Hematopoietic multipotent progenitor cell (in vitro differentiated cells): Measurements from ENCODE around the gene TENT4A. TPM values are rescaled to one million over a fixed set of nuclear protein-coding genes. Genes with fewer than 3 reads are reported as not detected.
A peak's percentile ranks its signal among the peaks of the same experiment; 100 is the strongest.

Experiments used
- DNase-seq, 3 donors: peaks; one replicate each; pipeline ENCODE4 v3.0.0-alpha.2; 2011 to 2015; ENCODE audit warnings: low read depth in 2 of 3, low spot score in 2 of 3
- total RNA-seq: library from RNA; depleted of rRNA; stranded (reverse); fragments of >200 nt; gene quantifications from one replicate; pipeline ENCODE4 v1.2.3, GENCODE V29; 2012

TENT4A gene
- total RNA-seq, 1 donor = 14.5 TPM

DNA sequence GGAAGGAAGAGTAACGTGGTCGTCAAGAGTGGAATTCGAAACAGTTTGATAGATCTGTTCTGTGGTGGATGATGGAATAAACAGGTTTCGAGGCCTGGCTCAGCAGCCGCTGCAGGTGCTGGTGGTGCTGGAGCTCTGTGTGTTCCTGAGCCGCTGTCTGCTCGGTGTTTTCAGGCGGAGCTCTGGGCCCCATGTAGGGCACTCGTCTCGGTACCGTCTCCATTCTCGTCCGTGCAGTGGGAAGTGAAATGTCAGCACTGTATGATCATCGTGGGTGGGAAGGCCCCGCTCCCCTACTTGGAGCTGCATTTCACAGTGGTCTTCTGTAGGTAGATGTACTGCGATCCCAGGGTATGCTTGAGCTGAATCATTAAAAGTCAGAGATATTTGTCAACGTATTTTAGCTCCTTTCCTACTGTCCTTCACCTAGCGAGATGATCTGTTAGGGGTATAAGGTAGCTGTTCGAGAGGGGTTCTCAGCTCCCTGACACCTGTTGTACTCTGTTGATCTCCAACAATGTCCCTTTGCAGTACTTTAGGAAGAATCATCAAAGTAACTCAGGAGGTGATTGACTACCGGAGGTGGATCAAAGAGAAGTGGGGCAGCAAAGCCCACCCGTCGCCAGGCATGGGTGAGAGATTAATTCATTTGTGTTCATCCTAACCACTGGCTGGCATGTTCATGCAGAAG lies 35.9 kb downstream of the TENT4A start:
- DNase-seq = no peak

DNA sequence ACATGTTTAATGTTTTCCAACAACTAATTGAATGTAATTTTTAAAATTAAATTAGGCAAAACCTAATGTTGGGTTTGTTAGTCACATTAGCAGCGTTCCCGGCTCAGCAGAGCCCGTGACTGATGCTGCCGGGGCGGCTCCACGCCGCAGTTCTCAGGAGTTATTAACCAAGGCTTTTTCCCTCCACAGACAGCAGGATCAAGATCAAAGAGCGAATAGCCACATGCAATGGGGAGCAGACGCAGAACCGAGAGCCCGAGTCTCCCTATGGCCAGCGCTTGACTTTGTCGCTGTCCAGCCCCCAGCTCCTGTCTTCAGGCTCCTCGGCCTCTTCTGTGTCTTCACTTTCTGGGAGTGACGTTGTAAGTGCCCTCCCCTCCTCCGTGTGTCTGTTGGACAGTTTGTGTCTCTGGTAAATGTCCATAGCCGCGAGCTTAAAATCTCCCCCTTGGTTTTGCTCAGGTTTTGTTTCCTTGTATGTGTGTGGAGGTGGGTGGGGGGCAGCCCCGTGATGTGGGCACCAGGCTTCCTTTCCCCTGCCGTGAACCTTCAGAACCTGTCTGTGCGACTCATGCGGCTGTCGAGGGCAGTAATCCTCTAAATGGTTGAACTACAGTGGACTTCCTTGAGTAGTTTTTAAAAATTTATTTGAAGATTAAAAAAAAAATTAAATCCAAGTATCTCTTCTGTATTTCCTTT lies 37.1 kb downstream of the TENT4A start:
- no peak for DNase-seq

DNA sequence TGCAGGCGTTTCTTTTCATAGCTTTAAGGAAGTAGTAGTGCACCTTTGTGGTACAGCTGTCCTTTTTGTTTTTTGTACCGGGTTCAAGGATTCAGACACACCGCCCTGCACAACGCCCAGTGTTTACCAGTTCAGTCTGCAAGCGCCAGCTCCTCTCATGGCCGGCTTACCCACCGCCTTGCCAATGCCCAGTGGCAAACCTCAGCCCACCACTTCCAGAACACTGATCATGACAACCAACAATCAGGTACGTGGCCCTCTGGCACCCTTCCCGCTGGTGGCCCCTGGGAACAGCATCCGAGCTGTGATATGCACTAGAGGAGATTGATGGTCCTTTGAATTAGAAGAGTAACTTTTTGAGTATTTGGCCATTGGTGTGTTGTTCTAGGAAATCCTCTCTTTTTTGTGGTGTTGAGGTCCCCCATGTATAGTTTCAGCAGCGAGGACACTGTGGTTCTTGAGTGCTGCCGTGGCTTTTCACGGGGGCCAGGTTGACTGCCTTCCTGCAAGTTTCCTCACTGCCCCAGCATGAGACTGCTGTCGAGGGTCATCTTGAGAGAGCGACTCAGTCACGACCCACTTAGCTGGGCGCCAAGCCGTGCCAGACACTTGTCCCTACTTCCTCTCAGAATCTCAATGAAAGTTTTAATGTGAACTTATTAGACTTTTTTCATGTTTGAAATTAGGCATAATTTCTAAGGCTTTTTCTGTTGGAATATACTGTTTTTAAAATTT lies 37.9 kb downstream of the TENT4A start:
- DNase-seq = no peak

DNA sequence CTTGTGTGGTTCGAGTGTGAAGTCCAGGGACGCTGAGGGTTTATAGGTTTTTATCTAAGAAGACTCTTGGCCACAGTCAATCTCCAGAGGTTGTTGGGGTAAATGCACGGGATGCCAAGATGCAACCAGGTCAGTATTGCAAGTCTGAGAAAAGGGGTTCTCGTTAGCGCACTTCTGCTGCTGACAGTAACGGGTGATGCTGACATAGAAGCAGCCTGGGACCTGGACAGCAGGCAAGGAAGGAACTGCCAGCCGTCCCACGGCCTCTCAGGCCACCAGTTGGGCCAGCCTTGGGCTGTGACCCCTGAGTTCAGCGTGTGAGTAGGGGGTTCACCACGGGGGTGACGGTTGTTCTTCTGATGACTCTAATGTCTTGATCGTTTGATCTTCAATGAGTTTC lies 39.0 kb downstream of the TENT4A start:
- no peak for DNase-seq

DNA sequence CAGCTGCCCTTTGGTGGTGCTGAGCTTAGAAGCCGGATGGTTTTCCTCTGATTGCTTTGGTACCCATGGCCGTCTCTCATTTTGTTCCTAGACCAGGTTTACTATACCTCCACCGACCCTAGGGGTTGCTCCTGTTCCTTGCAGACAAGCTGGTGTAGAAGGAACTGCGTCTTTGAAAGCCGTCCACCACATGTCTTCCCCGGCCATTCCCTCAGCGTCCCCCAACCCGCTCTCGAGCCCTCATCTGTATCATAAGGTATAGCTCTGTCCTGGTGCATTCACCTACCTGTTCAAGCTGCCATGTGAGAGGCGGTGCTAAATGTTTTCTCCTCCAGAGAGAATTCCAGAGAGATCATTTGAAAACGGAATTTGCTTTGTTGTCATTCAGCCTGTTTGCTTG lies 39.5 kb downstream of the TENT4A start:
- no peak for DNase-seq

DNA sequence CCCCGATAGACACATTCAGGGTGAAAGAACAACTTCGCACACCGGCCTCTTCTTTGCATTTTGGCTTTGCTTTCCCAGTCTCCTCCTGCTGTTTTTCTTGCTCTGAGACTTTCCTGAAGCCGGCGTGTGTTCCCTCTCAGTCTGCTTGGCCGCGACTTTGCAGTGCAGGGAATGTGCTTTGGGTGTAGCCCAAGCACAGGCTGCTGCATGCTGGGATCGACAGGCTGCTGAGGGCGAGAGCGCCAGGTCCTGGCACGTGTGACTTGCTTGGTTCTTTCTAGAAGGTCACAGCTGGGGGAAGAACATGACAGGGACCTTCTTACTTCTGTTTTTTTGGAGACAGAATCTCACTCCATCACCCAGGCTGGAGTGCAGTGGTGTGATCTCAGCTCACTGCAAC lies 40.6 kb downstream of the TENT4A start:
- DNase-seq = no peak

DNA sequence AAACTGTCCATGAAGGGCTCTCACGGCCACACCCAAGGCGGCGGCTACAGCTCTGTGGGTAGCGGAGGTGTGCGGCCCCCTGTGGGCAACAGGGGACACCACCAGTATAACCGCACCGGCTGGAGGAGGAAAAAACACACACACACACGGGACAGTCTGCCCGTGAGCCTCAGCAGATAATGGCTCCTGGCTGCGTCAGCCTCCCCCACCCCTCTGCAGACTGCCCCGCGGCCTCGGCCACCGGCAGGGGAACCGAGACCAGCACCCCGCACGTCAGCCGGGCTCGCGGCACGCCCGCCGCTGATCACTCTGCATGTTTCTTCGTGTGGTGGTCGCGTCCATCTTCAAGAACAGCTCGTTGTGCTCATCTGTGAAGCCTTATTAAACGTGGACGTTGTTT lies 41.5 kb downstream of the TENT4A start:
- DNase-seq = no peak

DNA sequence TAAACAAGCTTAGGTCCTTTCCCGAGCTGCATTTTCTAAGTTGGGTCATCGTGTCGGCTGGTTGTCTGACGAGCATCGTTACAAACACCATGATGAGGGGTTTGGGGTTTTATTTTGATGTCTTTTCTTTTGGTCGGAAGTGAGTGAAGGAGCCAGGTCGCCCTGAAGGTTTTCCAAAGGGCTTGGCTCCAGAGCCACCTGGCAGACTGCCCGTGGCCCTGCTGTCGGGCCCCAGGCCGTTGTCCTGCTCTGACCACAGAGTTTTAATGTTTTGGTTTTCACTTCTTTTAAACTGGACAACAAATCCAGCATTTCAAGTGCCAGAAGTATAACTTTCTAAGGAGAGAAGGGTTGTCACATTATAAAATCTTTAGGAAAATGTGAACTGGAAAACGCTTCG lies 42.3 kb downstream of the TENT4A start:
- DNase-seq = no peak

DNA sequence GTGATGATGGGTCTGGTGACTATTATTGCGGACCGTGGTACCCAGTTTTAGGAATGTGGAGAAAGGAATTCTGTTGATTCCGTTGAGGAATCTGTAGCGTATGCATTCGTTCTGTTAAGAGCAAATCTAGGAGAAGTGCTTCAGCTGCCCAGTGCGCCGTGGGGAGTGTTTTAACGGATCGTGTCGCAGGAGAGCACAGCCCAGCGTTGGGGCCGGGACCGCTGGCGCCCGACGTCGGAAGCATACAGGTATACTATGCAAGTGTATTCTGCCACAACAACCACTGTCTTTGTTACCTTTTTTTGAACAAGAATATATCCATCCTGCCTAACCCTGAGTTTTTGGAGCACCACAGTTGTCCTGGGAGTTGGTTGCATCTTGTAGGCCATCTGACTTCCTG lies 42.7 kb downstream of the TENT4A start:
- no peak for DNase-seq

DNA sequence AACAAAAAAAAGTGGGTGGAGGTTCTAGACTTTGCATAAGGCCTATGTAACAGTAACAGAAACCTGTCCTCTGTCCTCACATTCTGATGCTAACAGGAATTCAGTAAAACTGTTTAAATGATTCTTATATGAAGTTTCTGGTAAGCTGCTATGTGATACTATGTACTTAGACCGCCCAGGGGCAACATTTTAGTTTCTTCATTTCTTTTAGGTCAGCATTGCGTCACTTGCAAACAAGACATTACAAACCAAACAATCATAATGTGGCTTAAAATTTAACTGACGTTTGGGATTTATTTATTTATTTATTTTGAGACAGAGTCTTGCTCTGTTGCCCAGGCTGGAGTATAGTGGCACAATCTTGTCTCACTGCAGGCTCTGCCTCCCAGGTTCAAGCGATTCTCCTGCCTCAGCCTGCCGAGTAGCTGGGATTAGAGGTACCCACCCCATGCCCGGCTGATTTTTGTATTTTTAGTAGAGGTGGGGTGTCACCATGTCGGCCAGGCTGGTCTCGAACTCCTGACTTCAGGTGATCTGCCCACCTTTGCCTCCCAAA lies 44.3 kb downstream of the TENT4A start:
- DNase-seq = no peak

DNA sequence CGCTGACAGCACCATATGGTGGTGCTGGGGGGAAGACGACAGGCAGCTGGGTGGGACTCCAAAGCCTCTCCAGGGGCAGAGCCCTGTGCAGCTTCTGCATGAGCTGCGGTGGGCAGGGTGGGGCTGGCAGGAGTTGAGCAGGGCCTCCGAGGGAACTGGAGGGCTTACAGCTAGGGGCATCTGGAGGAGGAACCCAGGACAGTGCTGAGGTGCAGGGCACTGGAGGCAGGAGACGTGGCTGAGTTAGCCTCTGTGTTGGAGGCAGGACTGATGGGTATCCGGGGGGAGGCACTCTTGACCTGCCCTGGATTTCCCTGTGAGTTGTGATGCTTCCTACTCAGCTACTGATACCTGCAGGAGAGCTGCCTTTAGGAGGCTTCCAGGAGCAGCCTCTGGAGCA lies 45.0 kb downstream of the TENT4A start:
- no peak for DNase-seq

DNA sequence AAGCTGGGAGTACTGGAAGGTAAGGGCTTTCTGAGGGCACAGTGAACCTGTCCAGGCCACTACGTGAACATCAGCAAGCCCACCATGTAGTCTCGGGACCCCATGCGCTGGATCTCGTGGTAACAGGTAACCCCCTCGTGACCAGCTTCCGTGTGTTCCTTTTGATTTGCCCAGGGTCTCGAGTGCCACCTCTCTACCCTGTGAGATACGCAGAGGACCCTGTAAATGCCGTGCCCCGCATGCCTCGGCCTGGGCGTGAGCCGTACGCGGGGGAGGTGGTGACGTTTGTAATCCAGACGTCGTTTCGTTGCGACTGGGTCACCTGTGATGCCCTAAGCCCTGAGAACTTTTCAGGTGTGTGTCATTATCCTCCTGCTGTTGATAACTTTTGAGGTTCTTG lies 45.5 kb downstream of the TENT4A start:
- DNase-seq = no peak

DNA sequence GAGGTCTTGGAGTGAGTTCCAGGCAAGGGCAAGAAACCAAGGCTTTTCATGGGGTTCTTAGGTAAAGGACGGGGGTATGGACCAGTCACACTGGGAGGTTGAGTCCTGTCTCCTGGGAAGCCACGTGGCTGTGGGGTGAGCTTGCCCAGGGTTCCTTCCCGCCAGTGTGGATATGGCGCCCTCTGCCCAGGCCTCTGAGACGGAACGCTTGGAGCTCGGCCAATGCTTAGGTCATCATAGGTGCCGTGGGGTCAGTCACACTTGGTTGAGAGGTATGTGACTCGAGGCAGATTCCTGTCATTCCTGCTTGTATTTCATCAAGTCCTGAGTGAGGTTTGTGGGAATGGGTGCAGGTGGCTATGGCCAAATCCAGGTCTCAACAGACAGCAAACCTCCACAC lies 46.2 kb downstream of the TENT4A start:
- DNase-seq = no peak

DNA sequence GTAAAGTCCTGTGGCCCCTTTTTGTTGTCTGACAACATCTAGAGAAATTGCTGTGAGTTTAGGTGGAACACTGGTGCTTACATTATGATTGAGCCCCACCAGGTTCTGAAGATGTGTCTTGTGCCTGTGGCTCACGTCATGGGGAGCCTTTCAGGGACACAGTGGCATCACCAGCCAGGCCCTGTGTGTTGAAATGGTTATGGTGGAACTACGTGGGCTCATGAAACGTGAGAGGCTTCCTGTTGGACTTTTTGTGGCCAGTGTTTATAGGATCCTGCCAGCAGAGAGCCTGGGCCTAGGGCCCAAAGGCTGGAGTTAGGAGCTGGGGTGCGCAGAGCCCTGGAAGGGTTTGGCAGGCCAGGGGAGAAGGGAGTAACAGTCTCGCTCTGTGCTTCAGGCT lies 46.8 kb downstream of the TENT4A start:
- DNase-seq = no peak

DNA sequence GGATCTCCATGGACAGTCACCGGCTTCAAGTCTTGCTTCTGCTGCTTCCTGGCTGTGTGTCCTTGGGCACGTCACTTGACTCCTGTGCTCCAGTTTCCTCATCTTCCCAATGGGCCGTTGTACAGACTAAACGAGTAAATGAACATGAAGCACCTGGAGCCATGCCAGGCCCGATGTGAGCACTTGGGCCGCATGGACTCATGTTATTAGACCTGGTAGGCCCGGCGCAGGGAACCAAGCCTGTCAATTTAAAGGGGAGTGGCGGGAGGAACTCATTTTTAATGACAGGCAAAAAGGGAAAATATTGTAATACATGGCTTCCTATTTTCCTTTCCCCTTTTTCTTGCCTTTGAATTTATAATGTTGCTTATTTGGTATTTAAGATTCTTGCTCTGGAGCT lies 47.5 kb downstream of the TENT4A start:
- no peak for DNase-seq

DNA sequence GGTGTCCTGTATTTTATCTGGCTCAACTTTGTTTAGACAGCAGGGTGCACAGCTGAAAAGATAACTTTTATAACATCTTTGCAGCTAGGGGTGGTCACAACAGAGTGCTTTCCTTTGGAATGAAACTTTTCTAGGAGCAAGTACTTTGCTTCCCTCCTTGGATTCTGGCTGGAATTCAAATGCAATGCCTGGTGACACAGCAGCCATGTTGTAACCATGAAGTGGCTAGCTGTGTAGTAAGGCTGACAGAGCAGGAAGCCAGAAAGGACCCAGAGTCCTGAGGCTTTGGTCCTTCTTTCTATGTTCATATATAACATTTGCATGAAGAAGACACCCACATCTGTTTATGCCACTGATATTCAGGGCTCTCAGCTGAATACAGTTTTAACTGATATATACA lies 48.1 kb downstream of the TENT4A start:
- DNase-seq = no peak

DNA sequence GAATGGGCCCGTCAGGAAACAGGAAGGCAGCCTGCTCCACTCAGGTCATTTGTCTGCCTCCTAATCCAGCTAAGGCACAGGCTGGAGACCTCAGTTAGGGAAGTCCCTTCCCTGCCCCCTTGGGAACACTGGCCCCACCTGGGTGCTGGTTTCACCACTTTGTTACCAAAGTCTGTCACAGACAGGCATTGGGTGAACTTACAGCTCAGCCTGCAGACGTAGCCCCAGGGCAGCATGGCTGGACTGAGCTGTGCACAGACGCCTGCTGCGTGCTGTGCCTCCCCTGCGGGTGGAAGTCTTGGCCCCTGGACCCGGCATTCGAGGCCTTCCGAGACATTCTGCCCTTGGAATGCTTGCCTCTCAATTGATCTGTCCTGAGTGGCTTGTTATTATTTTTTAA lies 48.9 kb downstream of the TENT4A start:
- no peak for DNase-seq

DNA sequence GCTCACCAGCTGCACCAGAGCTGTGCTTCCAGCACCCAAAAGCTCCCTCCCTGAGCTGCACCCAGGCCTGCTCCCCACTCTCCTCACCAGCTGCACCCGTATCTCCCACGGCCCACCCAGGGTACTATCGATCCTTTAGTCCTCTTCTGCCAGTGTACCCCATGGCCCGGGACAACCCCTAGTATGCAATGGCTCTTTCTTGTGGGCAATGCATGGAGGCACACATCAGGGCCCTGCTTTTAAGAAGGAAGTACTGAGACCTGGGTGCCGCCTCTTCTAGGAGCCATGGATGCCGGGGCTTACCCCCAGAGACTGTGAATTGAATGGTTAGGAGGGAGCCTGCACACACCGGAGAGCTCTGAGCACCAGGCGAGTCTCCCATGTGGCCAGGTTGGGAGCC lies 49.5 kb downstream of the TENT4A start:
- no peak for DNase-seq

DNA sequence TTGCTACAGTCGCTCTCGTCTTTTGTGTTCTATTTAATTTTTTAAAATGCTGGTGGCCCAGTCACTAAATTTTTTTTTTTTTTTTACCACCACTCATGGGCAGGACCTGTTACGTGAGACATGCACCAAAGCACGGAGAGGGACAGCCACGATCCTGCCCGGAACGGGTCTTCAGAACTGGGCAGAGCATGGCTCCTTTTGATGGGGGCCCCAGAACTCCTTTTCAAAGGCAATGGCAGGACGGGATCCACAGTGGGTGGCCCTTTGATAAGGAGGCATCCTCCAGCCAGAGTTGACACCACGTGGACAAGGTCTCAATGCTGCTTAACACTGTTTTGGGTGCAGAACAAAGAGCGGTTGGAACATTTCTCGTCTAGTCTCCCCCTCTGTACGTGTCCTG lies 50.0 kb downstream of the TENT4A start:
- no peak for DNase-seq

DNA sequence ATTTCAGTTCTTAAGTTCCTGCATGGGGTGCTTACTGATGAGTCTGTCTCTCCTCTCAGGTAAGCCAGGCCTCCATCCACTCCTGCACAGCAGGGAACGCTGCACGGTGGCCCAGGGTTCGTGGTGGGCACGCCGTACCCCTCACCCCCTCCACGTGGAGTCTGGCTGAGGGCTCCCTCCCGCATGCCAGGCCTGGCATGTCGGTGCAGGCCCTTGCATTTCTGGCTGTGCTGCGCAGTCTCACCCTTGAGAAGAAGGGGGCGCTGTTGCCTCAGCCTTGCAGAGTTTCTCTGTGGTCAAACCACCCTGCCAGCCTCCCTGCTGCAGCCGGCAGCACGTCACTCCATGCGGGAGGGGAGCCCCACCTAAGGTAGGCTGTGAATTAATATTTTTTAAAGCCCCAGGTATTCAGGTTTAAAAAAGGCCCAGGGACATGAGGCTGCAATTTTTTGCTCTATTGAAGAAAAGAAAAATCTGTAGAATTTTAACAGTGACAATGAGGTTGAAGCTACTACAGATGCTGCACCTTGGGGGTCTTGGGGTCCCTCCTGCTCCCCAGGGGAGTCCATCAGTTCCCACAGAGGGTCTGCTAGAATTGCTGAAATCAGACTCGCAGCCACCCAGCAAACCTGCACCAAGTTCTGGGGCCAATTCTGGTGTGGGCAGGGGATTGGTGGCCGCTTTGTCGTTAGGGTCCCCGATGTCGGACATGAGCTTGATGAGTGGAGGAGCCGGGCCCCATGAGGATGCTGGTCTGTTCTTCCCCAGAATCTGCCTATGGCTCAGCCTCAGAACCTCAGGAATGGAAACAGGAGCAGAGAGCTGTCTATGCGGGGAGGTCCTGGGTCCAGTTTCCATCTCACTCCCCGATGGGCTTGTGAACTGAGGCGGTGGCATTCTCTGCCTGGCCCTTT lies 52.6 kb downstream of the TENT4A start:
- peak in 2 of 3 donors; percentile 77 to 79 for DNase-seq
